GM06990 (cell line): ENCODE results near the gene STX4.

Experiments
- DNase-seq: peaks from one replicate; pipeline ENCODE4 v3.0.0-alpha.2; 2011; ENCODE audit not compliant: insufficient read length; ENCODE audit errors: extremely low read depth
- H3K27me3 ChIP-seq: replicated peaks from 2 replicates; pipeline ENCODE4 v1.6.0; 2011; ENCODE audit warnings: low read length; ENCODE audit not compliant: control insufficient read depth, insufficient read depth
- H3K36me3 ChIP-seq: 2 replicates; pipeline ENCODE4 v1.5.1; 2011; ENCODE audit warnings: low read length; ENCODE audit not compliant: control insufficient read depth, insufficient read depth
- H3K4me3 ChIP-seq: replicated peaks from 2 replicates; pipeline ENCODE4 v1.5.1; 2011; ENCODE audit warnings: low read depth, mild to moderate bottlenecking, control low read depth, low read length
- TF ChIP-seq, protein P1 (sequence below): IDR thresholded peaks from 2 replicates; pipeline ENCODE4 v1.5.1; 2011; ENCODE audit warnings: low read length, control low read depth, mild to moderate bottlenecking, inconsistent platforms; ENCODE audit not compliant: insufficient read depth, poor library complexity, severe bottlenecking

The STX4 gene

DNA sequence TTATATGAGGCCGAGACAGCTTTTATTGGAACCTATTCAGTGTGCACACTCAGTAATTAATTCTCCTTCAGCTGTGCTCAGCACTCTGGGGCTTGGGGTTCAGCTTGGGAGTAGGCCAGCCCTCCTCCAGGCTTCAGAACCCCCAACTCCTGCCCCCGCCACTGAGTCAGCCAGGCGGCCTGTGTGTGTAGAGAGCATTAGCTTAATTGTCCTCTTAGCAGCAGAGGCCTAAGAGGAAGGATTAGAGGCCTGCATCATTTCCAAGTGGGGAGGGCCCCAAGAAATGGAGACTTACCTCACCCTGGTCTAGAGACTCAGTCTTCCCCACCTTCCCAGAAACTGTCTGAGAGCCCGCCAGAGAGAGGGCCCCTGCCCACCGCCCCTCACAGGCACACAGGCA lies 54.6 kb downstream of the STX4 start:
- H3K27me3 ChIP-seq = no peaks in the 10 kb centered on the region
- H3K36me3 ChIP-seq = peaks cover 17% of the 10 kb centered on the region
- H3K4me3 ChIP-seq = no peak overlapping the region
- TF ChIP-seq, protein P1, sequence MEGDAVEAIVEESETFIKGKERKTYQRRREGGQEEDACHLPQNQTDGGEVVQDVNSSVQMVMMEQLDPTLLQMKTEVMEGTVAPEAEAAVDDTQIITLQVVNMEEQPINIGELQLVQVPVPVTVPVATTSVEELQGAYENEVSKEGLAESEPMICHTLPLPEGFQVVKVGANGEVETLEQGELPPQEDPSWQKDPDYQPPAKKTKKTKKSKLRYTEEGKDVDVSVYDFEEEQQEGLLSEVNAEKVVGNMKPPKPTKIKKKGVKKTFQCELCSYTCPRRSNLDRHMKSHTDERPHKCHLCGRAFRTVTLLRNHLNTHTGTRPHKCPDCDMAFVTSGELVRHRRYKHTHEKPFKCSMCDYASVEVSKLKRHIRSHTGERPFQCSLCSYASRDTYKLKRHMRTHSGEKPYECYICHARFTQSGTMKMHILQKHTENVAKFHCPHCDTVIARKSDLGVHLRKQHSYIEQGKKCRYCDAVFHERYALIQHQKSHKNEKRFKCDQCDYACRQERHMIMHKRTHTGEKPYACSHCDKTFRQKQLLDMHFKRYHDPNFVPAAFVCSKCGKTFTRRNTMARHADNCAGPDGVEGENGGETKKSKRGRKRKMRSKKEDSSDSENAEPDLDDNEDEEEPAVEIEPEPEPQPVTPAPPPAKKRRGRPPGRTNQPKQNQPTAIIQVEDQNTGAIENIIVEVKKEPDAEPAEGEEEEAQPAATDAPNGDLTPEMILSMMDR = no peak
- no peak for DNase-seq

DNA sequence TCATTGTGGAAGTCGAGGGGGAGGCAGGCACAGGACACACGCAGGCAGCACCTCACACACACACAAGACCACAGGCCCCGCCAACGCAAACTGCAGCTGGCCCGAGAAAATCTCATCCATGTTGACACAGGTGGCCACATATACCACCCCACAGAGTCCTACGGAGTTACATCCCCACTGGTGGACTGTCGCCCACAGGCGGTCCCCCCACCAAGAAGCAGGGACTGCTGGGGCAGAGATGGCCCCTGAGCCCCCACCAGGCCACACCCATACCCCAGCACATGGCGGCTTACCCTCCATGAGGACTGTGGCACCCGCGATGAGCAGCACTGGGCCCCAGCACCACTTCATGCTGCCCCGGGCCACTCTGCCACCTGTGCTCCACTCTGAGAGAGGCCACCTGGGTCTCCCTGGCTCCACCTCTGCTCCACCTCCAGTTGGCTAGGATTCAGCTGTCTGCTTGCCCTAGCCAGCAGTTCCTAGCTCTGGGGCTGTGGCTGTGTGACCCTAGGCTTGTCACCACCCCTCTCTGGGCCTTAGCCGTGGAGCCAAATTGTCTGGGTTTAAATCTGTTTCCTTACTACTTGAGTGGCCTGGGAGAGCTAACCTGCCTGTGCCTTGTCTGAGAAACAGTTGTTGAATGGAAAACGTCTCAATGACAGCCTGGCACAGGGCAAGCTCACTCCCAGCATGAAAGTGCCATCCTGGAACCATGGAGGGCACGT lies 55.3 kb downstream of the STX4 start, which contains the start of gene PRSS53:
TSS of gene PRSS53 (minus strand) at position 485 of the 725 bp plus-strand sequence. CDS start at position 351, 134 bp downstream.
- no peaks in the 10 kb centered on the region for H3K27me3 ChIP-seq
- peaks cover 17% of the 10 kb centered on the region for H3K36me3 ChIP-seq
- no peak for DNase-seq
- no peak within 1 kb of the TSS for H3K4me3 ChIP-seq
- TF ChIP-seq, protein P1 = no peak

DNA sequence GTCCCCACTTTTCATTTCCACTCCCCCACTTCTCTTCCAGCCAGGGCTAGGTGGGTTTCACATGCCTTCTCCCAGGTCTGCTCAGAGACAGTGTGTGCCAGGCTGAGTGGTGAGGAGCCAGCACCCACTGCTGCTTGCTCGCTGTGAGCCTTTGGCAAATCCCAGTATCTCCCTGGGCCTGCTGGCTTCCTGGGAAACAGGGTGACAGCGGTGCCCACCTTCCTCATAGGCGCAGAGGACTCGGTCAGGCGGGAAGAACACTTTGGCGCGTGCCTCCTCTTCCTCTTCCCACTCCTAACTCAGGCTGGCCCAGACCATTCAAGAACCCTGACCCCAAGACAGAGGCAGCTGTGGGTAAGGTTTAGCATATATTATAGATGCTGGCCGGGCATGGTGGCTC lies 55.8 kb downstream of the STX4 start:
- no peak overlapping the region for H3K4me3 ChIP-seq
- TF ChIP-seq, protein P1 = no peak
- no peaks in the 10 kb centered on the region for H3K27me3 ChIP-seq
- peaks cover 16% of the 10 kb centered on the region for H3K36me3 ChIP-seq
- DNase-seq = no peak
